GM19372 (cell line): ENCODE measurements around the gene CFAP74.
"Not testable (repeated sequence)": the region's sequence is repeated elsewhere in the genome, so short reads cannot be mapped to it uniquely, and the experiment has no call there.

Experiments
- ATAC-seq: cut with Tn5 transposase; IDR thresholded peaks from one replicate; pipeline ENCODE4 v1.9.1; 2021; ENCODE audit warnings: mild to moderate bottlenecking, low read depth, moderate library complexity; ENCODE audit not compliant: unreplicated experiment

CFAP74 gene

DNA sequence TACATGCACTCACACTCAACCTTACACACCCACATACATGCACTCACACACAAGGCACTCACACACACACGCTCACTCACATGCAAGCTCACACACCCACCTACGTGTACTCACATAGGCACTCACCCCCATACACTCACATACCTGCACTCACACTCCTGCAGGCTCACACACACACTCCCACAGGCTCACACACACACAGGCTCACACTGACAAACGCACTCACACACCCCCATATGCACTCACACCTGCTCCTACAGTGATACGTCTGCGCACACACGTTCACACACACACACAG is 65.4 kb downstream of the CFAP74 start:
- ATAC-seq = no peak

DNA sequence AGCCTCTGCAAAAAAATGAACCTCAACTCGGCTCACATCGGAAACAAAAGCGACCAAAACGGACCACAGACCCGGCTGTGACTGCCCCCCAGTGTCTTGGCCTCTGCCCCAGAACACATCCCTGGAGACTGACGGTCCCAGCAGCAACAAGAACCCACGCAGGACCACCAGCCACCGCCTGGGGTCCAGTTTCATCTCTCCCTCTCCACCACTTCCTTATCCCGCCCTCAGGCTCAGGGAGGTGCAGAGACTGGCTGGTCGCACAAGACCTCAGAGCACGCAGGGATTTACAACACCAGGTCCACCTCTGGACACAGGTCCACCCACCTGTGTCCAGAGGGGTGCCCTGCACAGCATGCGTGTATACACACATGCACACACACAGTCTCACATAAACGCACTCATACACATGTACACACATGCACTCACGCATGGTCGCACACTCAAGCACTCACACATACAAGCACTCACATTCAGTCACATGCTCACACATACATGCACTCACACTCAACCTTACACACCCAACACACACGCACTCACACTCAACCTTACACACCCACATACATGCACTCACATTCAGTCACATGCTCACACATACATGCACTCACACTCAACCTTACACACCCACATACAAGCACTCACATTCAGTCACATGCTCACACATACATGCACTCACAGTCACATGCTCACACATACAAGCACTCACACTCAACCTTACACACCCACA is 65.9 kb downstream of the CFAP74 start:
- ATAC-seq = no peak

DNA sequence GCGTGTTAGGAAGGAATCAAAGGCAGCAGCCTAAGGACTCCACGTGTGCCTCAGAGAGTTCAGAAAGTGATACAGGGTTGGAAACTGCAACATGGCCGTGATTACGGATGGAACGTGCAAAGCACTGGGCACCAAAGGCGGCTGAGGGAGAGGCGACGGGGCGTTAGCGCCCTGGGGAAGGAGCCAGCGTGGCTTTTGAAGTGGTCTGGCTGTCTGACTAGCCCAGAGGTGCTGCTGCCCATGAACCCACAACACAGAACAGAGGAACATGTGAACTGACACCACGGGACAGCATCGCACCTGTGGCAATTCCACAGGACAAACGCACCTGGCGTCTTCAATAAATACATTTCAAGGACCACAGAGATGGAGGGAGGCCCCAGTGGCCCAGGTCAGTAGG is 66.5 kb downstream of the CFAP74 start:
- no peak for ATAC-seq

DNA sequence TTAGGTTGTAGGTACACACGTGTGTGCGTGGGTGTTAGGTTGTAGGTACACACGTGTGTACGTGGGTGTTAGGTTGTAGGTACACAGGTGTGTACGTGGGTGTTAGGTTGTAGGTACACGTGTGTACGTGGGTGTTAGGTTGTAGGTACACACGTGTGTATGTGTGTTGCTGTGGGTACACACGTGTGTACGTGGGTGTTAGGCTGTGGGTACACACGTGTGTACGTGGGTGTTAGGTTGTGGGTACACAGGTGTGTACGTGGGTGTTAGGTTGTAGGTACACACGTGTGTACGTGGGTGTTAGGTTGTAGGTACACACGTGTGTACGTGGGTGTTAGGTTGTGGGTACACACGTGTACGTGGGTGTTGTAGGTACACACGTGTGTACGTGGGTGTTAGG is 68.7 kb downstream of the CFAP74 start:
- ATAC-seq = not testable (repeated sequence)

DNA sequence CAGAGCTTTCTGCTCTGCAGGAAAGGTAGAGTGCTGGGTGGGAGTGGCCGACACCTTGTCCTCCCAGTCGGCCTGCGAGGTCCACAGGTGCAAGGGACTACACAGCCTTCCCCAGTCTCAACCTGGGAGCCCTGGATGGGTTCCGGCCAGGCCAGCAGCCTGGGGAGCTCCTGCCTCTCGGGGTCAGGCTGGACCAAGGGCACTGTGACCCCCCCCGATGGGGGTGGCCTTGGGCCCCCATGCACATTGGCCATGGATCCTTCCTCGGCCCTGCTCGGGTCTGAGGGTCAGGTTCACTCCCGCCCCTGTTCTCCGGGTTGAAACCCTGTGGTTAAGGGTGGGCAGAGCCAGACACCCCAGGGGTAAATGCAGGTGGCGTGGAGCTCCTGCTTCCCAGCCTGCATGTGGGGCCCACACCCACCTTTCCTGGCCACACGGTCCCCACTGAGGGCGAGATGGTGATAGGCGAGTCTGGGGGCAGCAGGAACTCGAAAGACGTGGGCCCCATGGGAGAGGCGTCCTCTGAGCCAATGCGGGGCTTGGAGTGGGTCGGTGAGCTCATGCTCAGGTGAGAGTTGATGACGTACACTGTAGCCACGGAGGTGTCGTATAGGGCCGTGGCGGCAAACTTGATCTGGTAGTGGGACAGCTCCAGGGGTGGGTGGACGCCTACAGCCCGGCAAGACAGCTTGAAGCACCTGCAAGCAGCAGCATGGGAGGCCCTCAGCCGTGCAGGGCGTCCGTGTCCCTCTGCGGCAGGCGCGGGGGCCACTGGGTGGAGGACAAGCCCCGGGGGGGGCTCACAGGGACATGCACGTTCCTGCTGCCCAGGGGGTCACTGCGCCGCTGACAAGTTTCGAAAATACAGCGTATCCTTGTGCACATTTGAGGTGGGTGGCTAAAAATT is 73.7 kb downstream of the CFAP74 start:
- no peak for ATAC-seq

DNA sequence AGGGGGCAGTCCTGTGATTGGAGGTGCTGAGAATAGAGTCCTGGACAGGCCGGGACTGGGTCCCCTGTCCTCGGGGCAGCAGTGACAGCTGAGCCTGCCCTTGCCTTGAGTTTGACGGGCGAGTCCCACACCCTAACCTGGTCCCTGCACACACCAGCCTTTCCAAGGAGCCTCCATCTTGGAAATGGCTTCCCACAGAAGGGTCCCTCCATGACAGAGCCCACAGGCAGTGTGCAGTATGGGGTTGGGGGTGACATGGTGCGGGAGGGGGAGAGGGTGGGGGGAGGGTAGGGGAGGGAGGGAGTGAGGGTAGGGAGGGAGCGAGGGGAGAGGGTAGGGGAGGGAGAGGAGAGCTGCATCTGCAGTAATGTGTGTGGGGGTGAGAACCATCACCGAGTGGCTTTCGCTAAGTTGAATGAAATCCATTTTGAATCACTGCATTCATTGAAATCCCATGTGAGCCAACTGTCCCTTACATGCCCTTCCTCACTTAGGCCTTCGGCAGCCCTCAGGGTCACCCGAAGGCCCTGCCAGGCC is 74.4 kb downstream of the CFAP74 start:
- no peak for ATAC-seq

DNA sequence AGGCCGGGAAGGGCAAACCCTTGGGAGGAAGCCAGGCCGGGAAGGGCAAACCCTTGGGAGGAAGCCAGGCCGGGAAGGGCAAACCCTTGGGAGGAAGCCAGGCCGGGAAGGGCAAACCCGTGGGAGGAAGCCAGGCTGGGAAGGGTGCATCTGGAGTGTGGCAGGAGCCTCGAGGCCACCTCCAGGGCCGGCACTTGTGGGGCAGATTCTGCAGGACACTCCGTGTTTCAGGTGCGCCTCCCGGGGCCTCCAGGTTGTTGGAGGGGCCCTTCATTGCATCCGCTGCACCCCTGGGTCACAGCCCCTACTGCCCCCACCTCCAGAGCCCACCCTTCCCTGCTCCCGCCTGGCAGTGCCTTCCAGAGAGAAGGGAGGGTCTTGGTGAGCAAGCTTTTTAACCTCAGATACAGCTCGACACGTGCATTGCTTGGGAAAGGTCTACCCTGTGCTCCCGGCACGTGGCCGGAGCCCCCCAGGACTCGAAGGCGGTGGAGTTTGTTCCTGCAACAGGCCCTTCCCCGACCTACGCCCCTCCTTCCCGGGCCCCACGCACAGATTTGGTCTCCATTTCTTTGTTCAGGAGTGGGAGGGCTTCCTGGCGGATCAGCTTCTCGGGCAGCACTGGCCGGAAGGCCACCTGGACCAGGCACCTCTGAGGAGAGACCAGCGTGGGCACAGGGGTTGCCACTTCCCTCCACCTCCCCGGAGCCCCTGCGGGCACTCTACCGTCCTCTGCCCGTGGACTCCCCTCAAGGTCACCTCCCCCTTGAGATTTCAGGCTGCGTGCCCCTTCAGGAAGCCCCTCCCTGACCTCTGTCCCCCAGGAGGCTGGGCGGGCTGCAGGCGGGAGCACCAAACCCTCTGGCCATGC is 75.1 kb downstream of the CFAP74 start:
- ATAC-seq = no peak

DNA sequence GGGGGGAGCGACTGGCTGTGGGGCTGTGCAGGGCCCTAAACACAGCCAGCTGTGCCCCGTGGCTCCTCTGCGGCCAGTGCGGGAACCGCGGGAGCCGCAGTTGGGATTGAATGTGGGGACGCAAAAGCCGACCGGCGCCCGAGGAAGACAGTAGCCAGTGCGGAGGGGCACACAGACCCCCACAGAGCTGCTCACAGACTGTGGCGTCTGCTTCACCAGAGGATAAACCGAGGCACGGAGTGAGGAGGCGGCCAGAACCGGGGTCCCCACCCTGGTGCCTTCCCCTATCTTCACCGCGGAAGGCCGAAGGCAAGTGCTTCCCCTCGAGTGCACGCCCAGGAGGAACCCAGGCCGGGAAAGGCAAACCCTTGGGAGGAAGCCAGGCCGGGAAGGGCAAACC is 75.8 kb downstream of the CFAP74 start:
- ATAC-seq = no peak

DNA sequence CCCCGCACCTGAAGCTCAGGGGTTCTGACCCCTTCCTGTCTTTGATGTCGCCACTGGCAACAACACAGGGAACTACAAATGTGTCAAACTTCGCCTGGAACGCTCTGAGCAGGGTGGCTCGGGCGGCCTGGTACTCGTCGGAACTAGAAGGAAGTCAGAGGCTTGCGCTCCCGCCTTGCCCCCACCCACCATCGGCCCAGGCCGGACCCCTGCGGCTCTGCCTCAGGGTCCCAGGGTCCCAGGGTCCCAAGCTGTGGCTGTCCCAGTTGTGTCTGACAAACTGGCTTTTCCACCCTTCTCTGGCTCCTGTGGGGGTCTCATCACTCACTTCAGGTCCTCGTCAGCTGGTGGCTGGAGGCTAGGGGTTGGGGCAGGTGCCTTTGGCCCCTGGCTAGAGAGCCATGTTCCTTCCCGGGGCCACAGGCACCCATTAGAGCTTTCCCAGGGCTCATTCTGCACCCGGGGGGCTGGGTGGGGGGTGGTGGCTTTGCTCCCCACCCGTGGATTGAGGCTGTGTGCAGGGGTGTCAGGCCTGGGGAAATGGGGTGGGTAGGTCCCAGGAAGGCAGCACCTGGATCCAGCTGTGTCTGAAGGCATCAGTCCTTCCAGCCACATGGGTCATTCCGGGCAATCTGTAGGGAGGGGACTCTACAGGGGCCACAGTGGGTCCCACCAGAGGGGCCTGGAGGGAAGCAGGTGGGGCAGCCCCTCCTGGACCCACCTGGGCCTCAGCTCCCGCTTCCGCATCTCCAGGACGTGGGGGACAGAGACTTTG is 76.5 kb downstream of the CFAP74 start:
- no peak for ATAC-seq

DNA sequence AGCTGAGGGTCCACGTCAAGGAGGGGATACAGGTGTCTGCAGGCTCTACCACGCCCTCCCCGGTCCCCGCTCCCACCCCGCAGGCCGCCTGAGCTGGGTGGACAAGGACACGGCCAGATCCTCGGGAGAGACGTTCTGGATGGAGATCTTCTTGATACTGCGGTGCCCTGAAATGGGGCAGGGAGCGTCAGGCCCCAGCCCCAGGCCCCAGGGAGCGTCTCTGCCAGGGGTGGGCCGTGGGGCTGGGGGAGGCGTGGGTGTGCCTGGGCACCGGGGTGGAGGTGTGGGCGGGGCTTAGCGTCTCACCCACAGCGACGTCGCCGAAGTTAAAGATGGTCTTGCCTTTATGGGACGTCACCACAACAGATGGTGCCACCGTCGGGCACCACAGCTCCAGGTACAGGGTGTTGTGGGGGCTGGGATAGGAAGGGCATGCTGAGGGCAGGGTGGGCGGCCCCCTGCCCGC is 77.2 kb downstream of the CFAP74 start:
- ATAC-seq = no peak

DNA sequence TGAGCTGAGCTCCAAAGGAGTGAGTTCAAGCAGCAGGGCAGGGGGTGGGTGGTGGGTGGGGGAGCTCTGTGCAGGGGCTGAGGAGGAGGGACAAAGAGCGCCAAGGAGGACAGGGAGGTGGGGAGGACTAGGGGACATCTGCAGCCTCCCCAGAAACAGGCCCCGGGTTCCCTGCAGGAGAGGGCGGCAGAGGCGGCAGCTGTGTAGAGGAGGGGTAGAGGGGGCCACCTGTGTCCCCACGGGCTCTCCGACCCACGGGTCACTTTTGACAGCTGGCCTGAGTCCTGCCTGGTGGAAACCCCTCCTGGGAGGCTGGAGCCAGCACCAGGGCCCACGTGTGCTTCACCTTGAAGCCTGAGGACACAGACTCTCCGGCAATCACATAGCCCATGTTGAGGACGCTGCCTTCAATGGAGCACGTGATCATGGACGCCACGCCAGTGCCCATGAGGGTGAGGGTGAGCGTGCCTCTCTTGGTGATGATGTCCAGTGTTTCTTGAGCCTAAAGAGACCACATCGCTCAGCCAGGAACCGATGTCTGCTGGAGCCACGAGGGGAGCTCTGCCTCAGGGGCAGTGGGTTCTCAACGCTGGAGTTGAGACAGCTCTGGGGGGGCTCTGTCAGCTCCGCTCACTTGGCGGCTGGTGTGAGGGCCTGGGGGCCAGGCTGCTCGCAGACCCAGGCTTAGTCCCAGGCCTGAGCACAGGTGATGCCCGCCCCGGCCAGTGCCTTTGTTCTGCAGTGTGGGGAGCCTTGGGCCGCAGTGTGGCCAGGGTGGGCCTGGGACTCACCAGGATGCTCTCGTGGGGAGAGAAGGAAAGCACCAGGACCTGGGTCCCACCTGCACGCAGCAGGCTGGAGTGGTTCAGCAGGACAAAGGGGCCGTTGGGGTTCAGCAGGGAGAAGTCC is 77.9 kb downstream of the CFAP74 start:
- no peak for ATAC-seq

DNA sequence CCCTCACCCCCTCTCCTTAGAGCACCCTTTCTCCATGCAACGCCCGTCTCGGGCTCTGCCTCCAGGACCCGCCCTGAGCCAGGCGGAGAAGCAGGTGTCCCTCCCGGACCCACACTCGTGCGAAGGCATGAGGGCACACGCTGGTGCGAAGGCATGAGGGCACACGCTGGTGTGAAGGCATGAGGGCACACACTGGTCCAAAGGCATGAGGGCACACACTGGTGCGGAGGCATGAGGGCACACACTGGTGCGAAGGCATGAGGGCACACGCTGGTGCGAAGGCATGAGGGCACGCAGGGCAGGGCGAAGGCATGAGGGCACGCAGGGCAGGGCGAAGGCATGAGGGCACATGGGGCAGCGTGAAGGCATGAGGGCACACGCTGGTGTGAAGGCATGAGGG is 78.7 kb downstream of the CFAP74 start:
- ATAC-seq = no peak

DNA sequence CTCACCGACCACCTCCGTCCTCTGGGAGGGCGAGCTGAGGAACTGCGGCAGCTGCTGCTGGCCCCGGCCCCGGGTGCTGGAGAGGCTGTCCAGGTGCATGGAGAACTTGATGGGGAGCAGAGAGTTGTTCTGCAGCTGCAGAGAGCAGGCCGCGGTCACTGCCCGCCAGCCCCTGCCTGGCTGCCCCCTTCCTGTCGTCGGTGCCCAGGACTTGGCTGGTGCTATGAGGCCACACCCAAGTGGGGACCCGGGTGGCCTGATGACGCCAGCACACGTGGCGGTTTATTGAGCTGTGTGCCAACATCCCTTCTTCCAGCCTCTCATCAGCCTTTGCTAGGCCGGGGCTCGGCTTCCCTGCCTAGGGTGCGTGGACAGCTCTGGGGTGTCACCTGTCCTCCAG is 79.2 kb downstream of the CFAP74 start:
- ATAC-seq = no peak

DNA sequence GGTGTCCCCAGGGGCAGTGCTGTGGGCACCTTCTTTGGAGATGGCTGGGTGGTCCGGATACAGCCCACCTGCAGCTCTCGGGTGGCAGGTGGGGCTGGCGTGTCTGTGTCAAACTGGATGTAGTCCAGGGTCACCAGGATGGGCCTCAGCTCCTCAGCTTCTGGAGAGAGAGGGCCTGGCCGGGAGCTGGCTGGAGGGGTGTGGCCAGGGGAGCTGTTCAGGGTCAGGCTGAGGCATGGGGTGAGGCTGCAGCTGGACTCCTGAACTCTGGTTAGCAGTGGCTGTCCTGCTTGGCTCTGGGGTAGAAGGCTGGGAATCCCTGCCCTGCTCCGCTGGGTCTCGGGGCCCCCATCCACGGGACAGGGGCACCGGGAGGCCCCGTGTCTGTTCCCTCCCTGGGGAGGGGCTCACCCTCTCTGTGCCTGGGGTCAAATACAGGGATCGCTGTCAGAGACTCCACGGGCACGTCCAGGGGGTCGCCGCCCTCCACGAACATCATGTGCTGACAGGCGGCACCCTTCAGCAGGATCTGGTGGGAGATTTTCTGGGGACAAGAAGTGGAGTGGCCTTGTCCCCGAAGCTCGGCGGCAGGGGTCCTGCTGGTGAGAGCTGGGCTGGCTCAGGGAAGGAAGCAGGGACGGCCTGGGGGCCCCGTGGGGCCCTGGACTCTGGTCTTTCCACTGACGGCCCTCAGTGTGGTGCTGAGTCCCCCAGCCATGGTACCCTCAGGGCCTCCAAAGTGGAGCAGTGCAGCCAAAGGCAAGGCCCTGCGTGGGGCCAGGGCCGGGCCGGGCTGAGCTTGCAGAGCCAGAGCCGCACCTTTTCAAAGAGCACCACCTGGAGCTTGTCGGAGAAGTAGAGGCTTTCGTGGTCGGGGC is 80.4 kb downstream of the CFAP74 start:
- ATAC-seq = no peak

DNA sequence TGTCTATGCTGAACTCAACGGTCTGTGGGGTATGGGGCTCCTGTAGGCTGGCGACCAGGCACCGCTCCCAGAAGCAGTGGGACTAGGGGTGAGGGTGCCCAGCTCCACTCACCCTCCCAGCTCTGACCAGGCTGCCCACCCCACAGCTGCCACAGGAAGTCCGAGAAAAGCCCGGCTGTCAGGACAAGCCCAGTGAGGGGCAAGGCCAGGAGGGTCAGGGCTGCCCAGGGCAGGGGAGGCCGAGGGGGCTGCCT is 81.0 kb downstream of the CFAP74 start:
- ATAC-seq = no peak

DNA sequence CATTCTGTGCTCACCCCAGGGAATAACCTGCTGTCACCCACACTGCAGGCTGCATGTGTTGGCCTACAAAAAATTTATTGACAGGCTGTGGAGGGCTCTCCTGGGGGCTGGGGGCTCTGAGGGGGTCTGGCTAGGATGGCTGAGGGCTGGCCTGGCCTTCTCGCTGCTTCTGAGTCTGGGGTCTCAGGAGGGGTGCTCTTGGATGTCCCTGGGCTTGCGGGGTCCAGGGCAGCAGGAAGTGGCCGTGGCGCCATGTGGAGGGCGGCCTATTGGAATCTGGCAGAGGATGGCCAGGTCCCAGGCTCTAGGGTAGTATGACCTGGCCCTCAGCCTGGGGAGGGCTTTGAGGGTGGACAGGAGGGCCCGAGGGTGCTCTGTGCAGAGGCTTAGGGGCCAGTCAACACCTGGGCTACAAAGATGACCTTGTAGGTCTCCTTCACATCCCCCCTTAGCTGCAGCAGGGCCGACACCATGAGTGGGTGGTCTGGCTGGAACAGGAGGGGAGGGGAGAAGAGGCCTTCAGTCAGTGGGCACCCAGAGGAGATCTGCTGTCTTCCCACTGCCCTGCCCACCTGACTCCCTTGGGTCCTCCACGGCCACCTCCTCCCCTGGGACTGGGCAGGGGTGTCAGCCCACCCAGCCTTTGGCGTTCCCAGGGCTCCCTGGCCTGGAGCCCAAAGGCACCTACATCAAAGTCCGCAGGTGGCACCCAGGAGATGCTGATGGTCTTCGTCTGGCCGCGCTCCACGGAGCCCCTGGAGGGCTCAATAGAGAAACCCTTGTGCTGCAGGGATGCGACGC is 81.5 kb downstream of the CFAP74 start:
- ATAC-seq = no peak

DNA sequence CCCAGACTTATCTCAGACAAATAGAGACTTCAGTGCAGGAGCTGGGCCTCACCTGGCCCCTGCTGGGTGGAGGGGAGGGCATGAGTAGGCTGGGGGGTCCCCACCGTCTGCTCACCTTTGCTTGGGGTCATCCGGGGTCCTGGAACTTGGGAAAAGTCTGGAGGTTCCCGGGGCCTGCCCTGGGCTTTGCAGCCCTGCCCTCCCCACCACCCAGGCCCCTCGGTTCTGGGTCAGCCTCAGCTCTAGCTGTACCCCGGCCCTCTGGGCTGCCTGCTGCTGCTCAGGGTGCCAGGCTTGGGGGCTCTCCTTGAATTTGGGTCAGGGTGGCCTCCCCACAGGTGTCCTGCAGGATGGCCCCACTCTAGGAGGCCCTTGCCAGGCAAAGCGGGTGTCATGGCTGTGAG is 82.1 kb downstream of the CFAP74 start:
- ATAC-seq = no peak
